K562 (cell line): ENCODE data around the gene ELOVL5. TPM values are rescaled to one million over a fixed set of nuclear protein-coding genes. Genes with fewer than 3 reads are reported as not detected.

Source experiments
- ATAC-seq: fragments of 200-7000 bp; cut with Tn5 transposase; 3 replicates; pipeline ENCODE4 v1.9.1; 2020; ENCODE audit warnings: moderate library complexity
- BruUV-seq: library from RNA; stranded (reverse); fragments of 400-500 nt; replicated peaks from 2 replicates; lab custom pipeline; 2021; lab: Mats Ljungman, UMichigan
- CTCF ChIA-PET: fragments of 300-600 bp; formaldehyde crosslinking; extraction: SDS; loops from one replicate; lab custom pipeline; 2021; ENCODE audit warnings: low intra/inter-chr PET ratio; lab: Yijun Ruan, JAX
- POLR2A ChIA-PET: fragments of 300-600, 350-650 bp; sonication (Branson Sonifier 250); formaldehyde crosslinking; extraction: SDS; loops from one replicate; lab custom pipeline; 2021; ENCODE audit warnings: antibody characterized with exemption, inconsistent platforms; lab: Yijun Ruan, JAX
- DNase-seq, 4 experiments: peaks; one replicate each; pipeline versions ENCODE4 v3.0.0 to v3.0.0-alpha.2; 2011 to 2018; ENCODE audit warnings: low spot score in 3 of 4, mixed read lengths in 3 of 4; ENCODE audit errors: extremely low read depth in 1 of 4
- FAIRE-seq: peaks from 2 replicates; lab custom pipeline; 2011; peaks lifted over from hg19 to GRCh38; lab: Jason Lieb, UNC
- H2AFZ ChIP-seq: 2 replicates; pipeline ENCODE4 v1.6.0; 2011; ENCODE audit warnings: low read depth, low read length, control low read depth, inconsistent platforms
- H3K27ac ChIP-seq: fragments of 200-600 bp; 3 replicates; pipeline ENCODE4 v1.8.0; 2011; ENCODE audit warnings: low read depth, mild to moderate bottlenecking, control low read depth, inconsistent platforms, low read length, moderate library complexity, mixed read lengths; ENCODE audit errors: extremely low read depth
- H3K27me3 ChIP-seq, 2 experiments: fragments of 300-600 bp in 1 of 2; 2 replicates in 1 of 2; 3 replicates in 1 of 2; pipeline versions ENCODE4 v1.6.0 to v1.8.0; 2011; ENCODE audit warnings: inconsistent platforms in 2 of 2, low read length in 2 of 2, mild to moderate bottlenecking in 1 of 2, mixed read lengths in 1 of 2, moderate library complexity in 1 of 2; ENCODE audit not compliant: control insufficient read depth in 2 of 2, insufficient read depth in 2 of 2
- H3K36me3 ChIP-seq: fragments of 300-600 bp; 3 replicates; pipeline ENCODE4 v1.8.0; 2011; ENCODE audit warnings: mild to moderate bottlenecking, low read length, inconsistent platforms; ENCODE audit not compliant: control insufficient read depth, insufficient read depth
- H3K4me1 ChIP-seq, 2 experiments: fragments of 200-600 bp in 1 of 2; replicated peaks in 1 of 2; 2 replicates in 1 of 2; 3 replicates in 1 of 2; pipeline versions ENCODE4 v1.5.1 to v1.8.0; 2011; ENCODE audit warnings: inconsistent platforms in 2 of 2, low read length in 2 of 2, mild to moderate bottlenecking in 1 of 2, mixed read lengths in 1 of 2, moderate library complexity in 1 of 2; ENCODE audit not compliant: control insufficient read depth in 2 of 2, insufficient read depth in 2 of 2
- H3K4me2 ChIP-seq: 2 replicates; pipeline ENCODE4 v1.6.1; 2011; ENCODE audit warnings: low read length, control low read depth, inconsistent platforms, mixed read lengths; ENCODE audit not compliant: insufficient read depth
- H3K4me3 ChIP-seq: fragments of 200-600 bp; sonication (generic), shearing (Covaris generic); 2 replicates; pipeline ENCODE4 v1.5.1; 2016; ENCODE audit warnings: control low read depth, inconsistent platforms
- H3K79me2 ChIP-seq: fragments of 200-600 bp; 3 replicates; pipeline ENCODE4 v1.8.0; 2011; ENCODE audit warnings: low read length, inconsistent platforms; ENCODE audit not compliant: control insufficient read depth, insufficient read depth
- H3K9ac ChIP-seq, 2 experiments: 2 replicates each; pipeline versions ENCODE4 v1.6.0 to v1.6.1; 2011; ENCODE audit warnings: low read depth in 2 of 2, low read length in 2 of 2, control low read depth in 1 of 2, inconsistent platforms in 1 of 2, mild to moderate bottlenecking in 1 of 2, mixed read lengths in 1 of 2; ENCODE audit not compliant: insufficient read depth in 1 of 2
- H3K9me1 ChIP-seq: one replicate; pipeline ENCODE4 v1.6.0; 2011; ENCODE audit warnings: inconsistent platforms, mild to moderate bottlenecking, low read length, moderate library complexity; ENCODE audit not compliant: control insufficient read depth, insufficient read depth
- H3K9me3 ChIP-seq: replicated peaks from 2 replicates; pipeline ENCODE4 v1.5.1; 2011; ENCODE audit warnings: low read depth, low read length, inconsistent platforms; ENCODE audit not compliant: control insufficient read depth, insufficient read depth
- H4K20me1 ChIP-seq: replicated peaks from 2 replicates; pipeline ENCODE4 v1.6.1; 2011; ENCODE audit warnings: low read length, inconsistent platforms, mixed read lengths; ENCODE audit not compliant: control insufficient read depth, insufficient read depth
- BCOR ChIP-seq: fragments of 450-650 bp; IDR thresholded peaks from 2 replicates; pipeline ENCODE4 v1.6.1; 2016
- CCAR2 ChIP-seq: fragments of 200-400 bp; formaldehyde crosslinking; IDR thresholded peaks from 2 replicates; pipeline ENCODE4 v1.6.1; 2017; ENCODE audit warnings: mild to moderate bottlenecking, low read depth, low read length
- FOXK2 ChIP-seq, 2 experiments: fragments of 450-650 bp; IDR thresholded peaks in 1 of 2; conservative IDR thresholded peaks in 1 of 2; 2 replicates each; pipeline ENCODE4 v1.6.1; 2016; ENCODE audit warnings: low read depth in 2 of 2, mild to moderate bottlenecking in 1 of 2
- MBD2 ChIP-seq: sonication (generic); IDR thresholded peaks from 2 replicates; pipeline ENCODE4 v1.6.1; 2016; ENCODE audit warnings: low read depth, borderline replicate concordance
- STAT5B ChIP-seq: fragments of 250-450 bp; sonication (Bioruptor Pico); IDR thresholded peaks from 2 replicates; pipeline ENCODE4 v1.8.0; 2021; ENCODE audit warnings: mild to moderate bottlenecking, inconsistent platforms
- ZFP91 ChIP-seq: sonication (generic); formaldehyde crosslinking; IDR thresholded peaks from 2 replicates; pipeline ENCODE4 v1.8.0; 2022; ENCODE audit warnings: mild to moderate bottlenecking, missing genetic modification reagents
- ZNF274 ChIP-seq: IDR thresholded peaks from 2 replicates; pipeline ENCODE4 v1.6.1; 2011; ENCODE audit warnings: low read depth, mild to moderate bottlenecking, low read length, moderate library complexity, borderline replicate concordance
- ZNF589 ChIP-seq: fragments of 200-800 bp; sonication (Bioruptor generic); IDR thresholded peaks from 2 replicates; pipeline ENCODE4 v1.6.1; 2016; ENCODE audit warnings: low read depth, missing genetic modification characterization, missing compliant biosample characterization
- WGBS: fragments of 100-300 bp; shearing (Covaris generic); methylation state at CpG from one replicate; pipeline ENCODE4 v1.1.6; 2016; ENCODE audit warnings: low coverage, mixed read lengths; ENCODE audit not compliant: insufficient coverage; ENCODE audit errors: missing lambda C conversion rate; 5-methylcytosine and 5-hydroxymethylcytosine counted together
- in situ Hi-C: fragments of 300-500 bp; cut with MboI; formaldehyde crosslinking; loops from 4 replicates; pipeline ENCODE4 v1.15.0; 2018; ENCODE audit warnings: inconsistent platforms, mixed read lengths
- intact Hi-C: fragments of 100-400 bp; cut with micrococcal nuclease; formaldehyde crosslinking; loops from 2 replicates; pipeline ENCODE4 v1.14.2; 2022
- polyA plus RNA-seq, 8 experiments: library from polyadenylated mRNA; depleted of rRNA in 4 of 8; stranded (reverse) in 5 of 8; unstranded in 3 of 8; fragments of >200 nt; fragmentation: Nextera tagmentation in 2 of 8; fragmentation: Illumina TruSeq in 1 of 8; extraction: Ambion mirVana in 2 of 8; extraction: Trizol in 1 of 8; gene quantifications; 2 replicates each; pipeline versions ENCODE4 v1.2.1 to v1.2.3, GENCODE V29; 2011 to 2014; ENCODE audit warnings: inconsistent platforms in 1 of 8, missing spikeins in 1 of 8
- total RNA-seq, 7 experiments: library from RNA; depleted of rRNA in 6 of 7; stranded (reverse); fragments of >200 nt in 6 of 7; fragmentation: Illumina TruSeq in 2 of 7; extraction: Trizol in 2 of 7; gene quantifications; 2 replicates each; pipeline versions ENCODE4 v1.2.1 to v1.2.3, GENCODE V29; 2011 to 2021; ENCODE audit warnings: low replicate concordance in 1 of 7
- TF ChIP-seq, protein P1 (sequence below): sonication (generic); formaldehyde crosslinking; IDR thresholded peaks from 2 replicates; pipeline ENCODE4 v1.8.0; 2022; ENCODE audit warnings: mild to moderate bottlenecking, missing genetic modification reagents, borderline replicate concordance
- TF ChIP-seq, protein P2 (sequence below): sonication (generic); formaldehyde crosslinking; IDR thresholded peaks from 2 replicates; pipeline ENCODE4 v1.8.1; 2022; ENCODE audit warnings: missing genetic modification reagents

The ELOVL5 gene
- total and polyA plus RNA-seq, 9 of the 15 experiments (the other 6 are each of a cell fraction or from before 2014, with no cell fraction given), result 70.6 to 245 (median 132) TPM

DNA sequence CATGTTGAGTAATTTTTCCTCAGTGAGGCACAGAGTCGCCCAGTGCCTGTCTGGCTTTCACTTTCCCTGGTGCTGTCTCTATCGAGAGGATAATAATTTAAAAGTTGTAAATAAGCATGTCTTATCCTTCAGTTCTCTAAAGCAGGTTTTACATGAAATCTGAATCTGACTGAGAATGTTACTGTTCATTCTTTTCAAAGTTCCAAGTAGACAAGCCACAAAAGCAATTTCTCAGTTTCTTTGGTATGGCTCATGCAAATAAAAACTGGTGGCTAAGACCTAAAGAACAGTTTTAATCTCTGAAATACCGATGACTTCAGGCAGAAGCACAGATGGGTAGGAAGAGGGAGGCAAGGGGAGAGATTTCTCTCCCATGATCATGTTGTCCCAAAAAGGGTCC, 112.5 kb downstream of the ELOVL5 start:
- Histone ChIP-seq H3K36me3 (no peaks in the 10 kb centered on the region), H3K4me2 (no peak overlapping the region), H3K9me1 (no peaks in the 10 kb centered on the region), H2AFZ (no peak overlapping the region), H3K27me3 (peaks cover 0 to 2% of the 10 kb centered on the region in 2 experiments; a peak in 2 of 5 replicates), H4K20me1 (no peaks in the 10 kb centered on the region), H3K9ac (no peak overlapping the region), H3K4me3 (no peak overlapping the region), H3K79me2 (no peaks in the 10 kb centered on the region), H3K4me1 (no peaks in the 10 kb centered on the region), H3K27ac (no peak overlapping the region), H3K9me3 (no peaks in the 10 kb centered on the region)
- intact Hi-C loops (no loop called here), in situ Hi-C loops (no loop called here)
- POLR2A ChIA-PET, result no interaction called here
- BruUV-seq, result no TSS peak
- CTCF ChIA-PET, result interaction anchor here (0.6 kb wide), 1 partner anchor 398 kb away, joined by 4 read pairs; no protein-coding TSS in a partner anchor
- DNase-seq (no peak), FAIRE-seq (no peak), ATAC-seq (no peak)
- 4% methylated on average over 3 of the region's 3 CpGs for WGBS
- TF ChIP-seq, protein P1, sequence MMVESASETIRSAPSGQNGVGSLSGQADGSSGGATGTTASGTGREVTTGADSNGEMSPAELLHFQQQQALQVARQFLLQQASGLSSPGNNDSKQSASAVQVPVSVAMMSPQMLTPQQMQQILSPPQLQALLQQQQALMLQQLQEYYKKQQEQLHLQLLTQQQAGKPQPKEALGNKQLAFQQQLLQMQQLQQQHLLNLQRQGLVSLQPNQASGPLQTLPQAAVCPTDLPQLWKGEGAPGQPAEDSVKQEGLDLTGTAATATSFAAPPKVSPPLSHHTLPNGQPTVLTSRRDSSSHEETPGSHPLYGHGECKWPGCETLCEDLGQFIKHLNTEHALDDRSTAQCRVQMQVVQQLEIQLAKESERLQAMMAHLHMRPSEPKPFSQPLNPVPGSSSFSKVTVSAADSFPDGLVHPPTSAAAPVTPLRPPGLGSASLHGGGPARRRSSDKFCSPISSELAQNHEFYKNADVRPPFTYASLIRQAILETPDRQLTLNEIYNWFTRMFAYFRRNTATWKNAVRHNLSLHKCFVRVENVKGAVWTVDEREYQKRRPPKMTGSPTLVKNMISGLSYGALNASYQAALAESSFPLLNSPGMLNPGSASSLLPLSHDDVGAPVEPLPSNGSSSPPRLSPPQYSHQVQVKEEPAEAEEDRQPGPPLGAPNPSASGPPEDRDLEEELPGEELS (CRISPR knock-in tag), result no peak
- TF ChIP-seq ZNF589 (CRISPR knock-in tag) (no peak), FOXK2 (conservative IDR thresholded peaks at IDR 0.05 in 1 of 2, IDR thresholded peaks at IDR 0.05 in 1 of 2; ENCODE audit: low read depth in 2 of 2) (no peak), ZNF274 (no peak), CCAR2 (no peak), BCOR (no peak), MBD2 (no peak), STAT5B (CRISPR knock-in tag) (no peak), ZFP91 (CRISPR knock-in tag) (no peak)
- TF ChIP-seq, protein P2, sequence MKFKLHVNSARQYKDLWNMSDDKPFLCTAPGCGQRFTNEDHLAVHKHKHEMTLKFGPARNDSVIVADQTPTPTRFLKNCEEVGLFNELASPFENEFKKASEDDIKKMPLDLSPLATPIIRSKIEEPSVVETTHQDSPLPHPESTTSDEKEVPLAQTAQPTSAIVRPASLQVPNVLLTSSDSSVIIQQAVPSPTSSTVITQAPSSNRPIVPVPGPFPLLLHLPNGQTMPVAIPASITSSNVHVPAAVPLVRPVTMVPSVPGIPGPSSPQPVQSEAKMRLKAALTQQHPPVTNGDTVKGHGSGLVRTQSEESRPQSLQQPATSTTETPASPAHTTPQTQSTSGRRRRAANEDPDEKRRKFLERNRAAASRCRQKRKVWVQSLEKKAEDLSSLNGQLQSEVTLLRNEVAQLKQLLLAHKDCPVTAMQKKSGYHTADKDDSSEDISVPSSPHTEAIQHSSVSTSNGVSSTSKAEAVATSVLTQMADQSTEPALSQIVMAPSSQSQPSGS (CRISPR knock-in tag), result no peak
